Natural killer cell (primary cell): Measurements from ENCODE around the gene ARHGEF26. TPM values are rescaled to one million over a fixed set of nuclear protein-coding genes. Genes with fewer than 3 reads are reported as not detected.

Source experiments
- ATAC-seq, 3 donors: fragments of 150-1000 bp in 2 of 3; fragments of 200-7000 bp in 1 of 3; cut with Tn5 transposase; 1 replicate in 1 of 3; 2 replicates in 2 of 3; pipeline ENCODE4 v1.10.0; 2021; ENCODE audit warnings: mild to moderate bottlenecking in 2 of 3, moderate library complexity in 2 of 3
- DNase-seq, 2 donors: peaks; one replicate each; pipeline versions ENCODE4 v3.0.0 to v3.0.0-alpha.2; 2013 to 2021; ENCODE audit warnings: mixed read lengths in 1 of 2
- H3K27ac ChIP-seq: one replicate; pipeline ENCODE4 v1.5.1; 2013; ENCODE audit warnings: mild to moderate bottlenecking, low read length
- H3K27me3 ChIP-seq: one replicate; pipeline ENCODE4 v1.6.1; 2013; ENCODE audit warnings: low read length; ENCODE audit not compliant: control insufficient read depth, insufficient read depth
- H3K36me3 ChIP-seq: one replicate; pipeline ENCODE4 v1.6.1; 2013; ENCODE audit warnings: low read length; ENCODE audit not compliant: control insufficient read depth, insufficient read depth
- H3K4me1 ChIP-seq: one replicate; pipeline ENCODE4 v1.6.1; 2013; ENCODE audit warnings: low read length; ENCODE audit not compliant: control insufficient read depth, insufficient read depth
- H3K4me3 ChIP-seq: one replicate; pipeline ENCODE4 v1.5.1; 2013; ENCODE audit warnings: low read length
- H3K9me3 ChIP-seq: one replicate; pipeline ENCODE4 v1.6.1; 2013; ENCODE audit warnings: low read length; ENCODE audit not compliant: control insufficient read depth, insufficient read depth
- H3K27ac Mint-ChIP-seq, 2 donors: one replicate each; pipeline ENCODE4 v1.8.0; 2022; ENCODE audit warnings: mild to moderate bottlenecking in 2 of 2, mixed read lengths in 2 of 2, moderate library complexity in 1 of 2
- H3K27me3 Mint-ChIP-seq, 2 donors: one replicate each; pipeline ENCODE4 v1.8.0; 2022; ENCODE audit warnings: low read depth in 2 of 2, mixed read lengths in 2 of 2
- H3K36me3 Mint-ChIP-seq: one replicate; pipeline ENCODE4 v1.8.0; 2022; ENCODE audit warnings: mixed read lengths
- H3K4me1 Mint-ChIP-seq, 2 donors: one replicate each; pipeline ENCODE4 v1.8.0; 2022; ENCODE audit warnings: mixed read lengths in 2 of 2
- H3K4me3 Mint-ChIP-seq: one replicate; pipeline ENCODE4 v1.8.0; 2022; ENCODE audit warnings: mild to moderate bottlenecking, moderate library complexity, mixed read lengths
- H3K9me3 Mint-ChIP-seq, 2 donors: one replicate each; pipeline ENCODE4 v1.8.0; 2022; ENCODE audit warnings: mixed read lengths in 2 of 2
- WGBS: methylation state at CpG from one replicate; pipeline ENCODE4 v1.1.7; 2013; ENCODE audit warnings: missing lambda C conversion rate; ENCODE audit not compliant: insufficient coverage; 5-methylcytosine and 5-hydroxymethylcytosine counted together
- intact Hi-C: fragments of 100-400 bp; cut with micrococcal nuclease; formaldehyde crosslinking; loops from one replicate; pipeline ENCODE4 v1.14.2; 2022
- total RNA-seq, 4 donors: library from RNA; stranded (reverse); fragments of 120-200 nt in 1 of 4; gene quantifications; one replicate each; pipeline versions ENCODE4 v1.2.3 to v1.2.4, GENCODE V29; 2013 to 2022
- TF ChIP-seq, protein P1 (sequence below): fragments of 200-600 bp; IDR thresholded peaks from one replicate; pipeline ENCODE4 v1.8.0; 2022; ENCODE audit warnings: antibody characterized with exemption

The ARHGEF26 gene
- total RNA-seq, 3 donors from 2014 or later (not counting 1 experiment from before 2014, with no cell fraction given): 0.20 TPM; not detected in 2

DNA sequence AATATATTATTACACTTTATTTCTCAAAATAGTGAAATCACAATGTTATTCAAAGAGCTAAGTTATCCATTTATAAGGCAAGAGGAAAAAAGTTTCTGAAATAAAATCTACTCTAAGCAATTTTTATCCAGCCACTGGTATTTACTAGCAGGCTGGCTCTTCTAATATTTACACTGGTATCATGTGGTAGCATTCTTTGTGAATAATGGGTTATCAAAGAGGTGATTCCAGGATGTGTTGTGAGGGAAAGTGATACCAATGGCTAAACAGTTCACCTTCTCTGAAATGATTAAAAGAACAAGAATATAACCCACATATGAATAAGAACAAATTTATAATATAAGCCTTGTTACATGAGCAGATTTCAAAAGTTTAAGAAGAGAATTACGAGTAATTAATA lies 159.0 kb downstream of the ARHGEF26 start:
- Mint-ChIP-seq H3K27me3 (no peaks in the 10 kb centered on the region), H3K27ac (peak overlapping the region; percentile 1 to 27), H3K4me1 (peaks cover 1 to 2% of the 10 kb centered on the region in 2 donors), H3K4me3 (peak overlapping the region; percentile 17), H3K9me3 (no peaks in the 10 kb centered on the region), H3K36me3 (peaks cover 35% of the 10 kb centered on the region)
- intact Hi-C loops: no loop called here
- H3K4me1 ChIP-seq: no peaks in the 10 kb centered on the region
- H3K9me3 ChIP-seq: no peaks in the 10 kb centered on the region
- ATAC-seq (no peak), DNase-seq (no peak)
- H3K27me3 ChIP-seq: no peaks in the 10 kb centered on the region
- H3K4me3 ChIP-seq: no peak overlapping the region
- H3K36me3 ChIP-seq: peaks cover 89% of the 10 kb centered on the region
- TF ChIP-seq, protein P1, sequence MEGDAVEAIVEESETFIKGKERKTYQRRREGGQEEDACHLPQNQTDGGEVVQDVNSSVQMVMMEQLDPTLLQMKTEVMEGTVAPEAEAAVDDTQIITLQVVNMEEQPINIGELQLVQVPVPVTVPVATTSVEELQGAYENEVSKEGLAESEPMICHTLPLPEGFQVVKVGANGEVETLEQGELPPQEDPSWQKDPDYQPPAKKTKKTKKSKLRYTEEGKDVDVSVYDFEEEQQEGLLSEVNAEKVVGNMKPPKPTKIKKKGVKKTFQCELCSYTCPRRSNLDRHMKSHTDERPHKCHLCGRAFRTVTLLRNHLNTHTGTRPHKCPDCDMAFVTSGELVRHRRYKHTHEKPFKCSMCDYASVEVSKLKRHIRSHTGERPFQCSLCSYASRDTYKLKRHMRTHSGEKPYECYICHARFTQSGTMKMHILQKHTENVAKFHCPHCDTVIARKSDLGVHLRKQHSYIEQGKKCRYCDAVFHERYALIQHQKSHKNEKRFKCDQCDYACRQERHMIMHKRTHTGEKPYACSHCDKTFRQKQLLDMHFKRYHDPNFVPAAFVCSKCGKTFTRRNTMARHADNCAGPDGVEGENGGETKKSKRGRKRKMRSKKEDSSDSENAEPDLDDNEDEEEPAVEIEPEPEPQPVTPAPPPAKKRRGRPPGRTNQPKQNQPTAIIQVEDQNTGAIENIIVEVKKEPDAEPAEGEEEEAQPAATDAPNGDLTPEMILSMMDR: no peak
- no CpG with 5 or more reads among the region's 1 CpG for WGBS
- no peak overlapping the region for H3K27ac ChIP-seq

DNA sequence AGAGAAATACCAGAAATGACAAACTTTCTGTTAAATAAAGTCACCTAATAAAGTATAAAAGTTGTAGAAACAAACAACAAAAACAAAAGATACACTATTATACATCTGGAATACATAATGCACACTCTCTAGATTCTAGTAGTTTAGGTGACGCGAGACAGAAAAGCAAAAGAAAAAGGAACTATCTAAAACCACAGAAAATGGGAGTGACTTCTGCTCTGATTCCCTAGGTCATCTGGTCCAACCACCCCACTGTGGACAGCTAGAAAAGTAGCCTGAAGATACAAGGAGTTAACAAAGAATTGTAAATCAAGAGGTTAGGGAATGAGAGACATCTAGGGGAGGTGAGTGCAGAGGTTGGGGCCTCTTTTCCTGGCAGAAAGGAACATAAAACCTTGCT lies 164.0 kb downstream of the ARHGEF26 start:
- H3K27me3 Mint-ChIP-seq: no peaks in the 10 kb centered on the region
- DNase-seq: no peak
- WGBS: 45% methylated on average over 2 of the region's 2 CpGs
- no peak overlapping the region for H3K4me3 Mint-ChIP-seq
- no peaks in the 10 kb centered on the region for H3K27me3 ChIP-seq
- intact Hi-C loops: no loop called here
- H3K27ac Mint-ChIP-seq: peak overlapping the region; percentile 33 to 53
- H3K4me1 ChIP-seq: no peaks in the 10 kb centered on the region
- TF ChIP-seq, protein P1: no peak
- ATAC-seq: no peak
- peaks cover 28% of the 10 kb centered on the region for H3K36me3 Mint-ChIP-seq
- peaks cover 90% of the 10 kb centered on the region for H3K36me3 ChIP-seq
- no peaks in the 10 kb centered on the region for H3K9me3 Mint-ChIP-seq
- no peak overlapping the region for H3K4me3 ChIP-seq
- H3K27ac ChIP-seq: peak overlapping the region; percentile 14
- H3K9me3 ChIP-seq: no peaks in the 10 kb centered on the region
- H3K4me1 Mint-ChIP-seq: peaks cover 5 to 6% of the 10 kb centered on the region in 2 donors

DNA sequence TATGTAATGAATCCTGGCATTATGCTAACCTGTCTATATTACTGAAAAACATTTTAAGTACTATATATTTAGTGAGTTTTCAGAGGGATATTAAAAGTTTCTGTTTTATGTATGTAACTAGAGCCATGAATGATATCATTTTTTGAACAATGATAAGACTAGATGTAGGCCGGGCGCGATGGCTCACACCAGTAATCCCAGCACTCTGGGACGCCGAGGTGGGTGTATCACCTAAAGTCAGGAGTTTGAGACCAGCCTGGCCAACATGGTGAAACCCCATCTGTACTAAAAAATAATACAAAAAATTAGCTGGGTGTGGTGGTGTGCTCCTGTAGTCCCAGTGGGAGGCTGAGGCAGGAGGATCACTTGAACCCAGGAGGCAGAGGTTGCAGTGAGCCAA lies 169.0 kb downstream of the ARHGEF26 start:
- intact Hi-C loops: no loop called here
- Mint-ChIP-seq H3K4me1 (peaks cover 3 to 4% of the 10 kb centered on the region in 2 donors), H3K36me3 (peaks cover 6% of the 10 kb centered on the region), H3K27me3 (no peaks in the 10 kb centered on the region), H3K9me3 (no peaks in the 10 kb centered on the region), H3K4me3 (no peak overlapping the region), H3K27ac (peak overlapping the region in 1 of 2 donors; percentile 67)
- Histone ChIP-seq H3K27ac (no peak overlapping the region), H3K9me3 (no peaks in the 10 kb centered on the region), H3K4me1 (no peaks in the 10 kb centered on the region), H3K27me3 (no peaks in the 10 kb centered on the region), H3K4me3 (no peak overlapping the region), H3K36me3 (peaks cover 88% of the 10 kb centered on the region)
- WGBS: 98% methylated on average over 5 of the region's 5 CpGs
- TF ChIP-seq, protein P1: no peak
- no peak for DNase-seq
- ATAC-seq: no peak

DNA sequence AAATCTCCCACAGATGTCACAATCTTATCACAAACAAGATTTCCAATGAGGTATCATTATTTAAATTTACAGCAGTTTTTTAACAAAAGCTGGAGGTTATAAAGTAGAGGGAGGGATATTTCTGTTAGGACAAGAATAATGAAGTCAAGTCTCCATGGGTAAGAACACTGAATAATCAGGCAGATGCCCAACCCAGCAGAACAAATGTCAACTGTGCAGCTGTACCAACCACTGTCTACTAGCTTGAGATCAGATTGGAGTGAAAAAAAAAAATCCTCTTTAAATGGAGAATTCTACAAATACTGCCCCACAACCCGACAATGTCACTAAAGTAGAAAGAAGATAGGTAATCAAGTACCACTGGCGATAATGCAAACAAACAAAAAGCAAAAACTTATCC lies 172.8 kb downstream of the ARHGEF26 start:
- TF ChIP-seq, protein P1: no peak
- peaks cover 0 to 5% of the 10 kb centered on the region in 2 donors for H3K4me1 Mint-ChIP-seq
- no peaks in the 10 kb centered on the region for H3K9me3 Mint-ChIP-seq
- no CpG with 5 or more reads among the region's 2 CpGs for whole genome bisulfite sequencing
- peak overlapping the region; percentile 31 to 37 for H3K27ac Mint-ChIP-seq
- Histone ChIP-seq H3K36me3 (peaks cover 84% of the 10 kb centered on the region), H3K4me3 (no peak overlapping the region), H3K27ac (no peak overlapping the region), H3K27me3 (no peaks in the 10 kb centered on the region), H3K9me3 (no peaks in the 10 kb centered on the region), H3K4me1 (no peaks in the 10 kb centered on the region)
- intact Hi-C loops: no loop called here
- H3K27me3 Mint-ChIP-seq: no peaks in the 10 kb centered on the region
- DNase-seq: no peak
- H3K36me3 Mint-ChIP-seq: peaks cover 7% of the 10 kb centered on the region
- no peak for ATAC-seq
- no peak overlapping the region for H3K4me3 Mint-ChIP-seq
